GM23338 (cell line): Measurements from ENCODE around the gene JAKMIP3. TPM values are rescaled to one million over a fixed set of nuclear protein-coding genes. Genes with fewer than 3 reads are reported as not detected.

Experiments used
- ATAC-seq: fragments of 200-7000 bp; cut with Tn5 transposase; 3 replicates; pipeline ENCODE4 v1.9.1; 2020
- DNase-seq: peaks from one replicate; pipeline ENCODE4 v3.0.0-alpha.2; 2015; ENCODE audit warnings: low spot score
- H2AFZ ChIP-seq: fragments of 200-600 bp; sonication (generic); 2 replicates; pipeline ENCODE4 v1.8.0; 2016; ENCODE audit warnings: antibody characterized with exemption, mild to moderate bottlenecking, moderate library complexity
- H3F3A ChIP-seq: fragments of 200-600 bp; sonication (generic); replicated peaks from 2 replicates; pipeline ENCODE4 v1.8.0; 2017; ENCODE audit warnings: antibody characterized with exemption, mixed run types, low read depth
- H3K27ac ChIP-seq: fragments of 200-600 bp; sonication (generic); 2 replicates; pipeline ENCODE4 v1.6.1; 2016; ENCODE audit warnings: low read depth
- H3K27me3 ChIP-seq: fragments of 200-600 bp; sonication (generic); 2 replicates; pipeline ENCODE4 v1.8.0; 2016; ENCODE audit warnings: mild to moderate bottlenecking, mixed run types, moderate library complexity; ENCODE audit not compliant: insufficient read depth
- H3K36me3 ChIP-seq: fragments of 200-600 bp; sonication (generic); 2 replicates; pipeline ENCODE4 v1.8.0; 2016; ENCODE audit warnings: mild to moderate bottlenecking; ENCODE audit not compliant: insufficient read depth
- H3K4me1 ChIP-seq: fragments of 200-600 bp; sonication (generic); 2 replicates; pipeline ENCODE4 v1.8.0; 2016; ENCODE audit warnings: mild to moderate bottlenecking, moderate library complexity; ENCODE audit not compliant: insufficient read depth
- H3K4me2 ChIP-seq: fragments of 200-600 bp; sonication (generic); 2 replicates; pipeline ENCODE4 v1.7.1; 2017; ENCODE audit warnings: mixed run types
- H3K4me3 ChIP-seq: fragments of 200-600 bp; sonication (generic); 2 replicates; pipeline ENCODE4 v1.6.1; 2016; ENCODE audit warnings: mixed run types
- H3K79me2 ChIP-seq: fragments of 200-600 bp; sonication (generic); replicated peaks from 2 replicates; pipeline ENCODE4 v1.8.0; 2017; ENCODE audit warnings: mild to moderate bottlenecking; ENCODE audit not compliant: insufficient read depth
- H3K9me2 ChIP-seq: fragments of 200-600 bp; sonication (generic); 2 replicates; pipeline ENCODE4 v1.8.0; 2017; ENCODE audit not compliant: insufficient read depth
- H4K20me1 ChIP-seq: fragments of 200-600 bp; sonication (generic); replicated peaks from 2 replicates; pipeline ENCODE4 v1.8.0; 2017; ENCODE audit warnings: mild to moderate bottlenecking; ENCODE audit not compliant: insufficient read depth
- H3K27ac Mint-ChIP-seq: 2 replicates; pipeline ENCODE4 v1.8.0; 2020; ENCODE audit warnings: inconsistent platforms, mild to moderate bottlenecking, moderate library complexity, mixed read lengths
- H3K27me3 Mint-ChIP-seq: 3 replicates; pipeline ENCODE4 v1.8.0; 2022; ENCODE audit warnings: low read depth, mild to moderate bottlenecking, moderate library complexity, mixed read lengths, inconsistent platforms; ENCODE audit not compliant: insufficient read depth, poor library complexity
- H3K36me3 Mint-ChIP-seq: 3 replicates; pipeline ENCODE4 v1.8.0; 2021; ENCODE audit warnings: low read depth, mild to moderate bottlenecking, inconsistent platforms, moderate library complexity, mixed read lengths
- H3K4me1 Mint-ChIP-seq: 3 replicates; pipeline ENCODE4 v1.8.0; 2020; ENCODE audit warnings: mild to moderate bottlenecking, inconsistent platforms, mixed read lengths
- H3K4me3 Mint-ChIP-seq: 3 replicates; pipeline ENCODE4 v1.8.0; 2021; ENCODE audit warnings: moderate library complexity, mild to moderate bottlenecking, inconsistent platforms, mixed read lengths
- H3K9me3 Mint-ChIP-seq: 3 replicates; pipeline ENCODE4 v1.8.0; 2020; ENCODE audit warnings: moderate library complexity, mild to moderate bottlenecking, inconsistent platforms, mixed read lengths
- CREB1 ChIP-seq: fragments of 250-450 bp; sonication (Bioruptor Pico); IDR thresholded peaks from 2 replicates; pipeline ENCODE4 v1.5.0; 2020; ENCODE audit warnings: low read depth, mild to moderate bottlenecking, moderate library complexity
- ETS1 ChIP-seq: IDR thresholded peaks from 2 replicates; pipeline ENCODE4 v1.6.1; 2016; ENCODE audit warnings: antibody characterized with exemption
- EZH2 ChIP-seq: fragments of 200-600 bp; sonication (generic); IDR thresholded peaks from one replicate; pipeline ENCODE4 v1.8.0; 2017; ENCODE audit warnings: antibody characterized with exemption, mild to moderate bottlenecking, low read depth; ENCODE audit not compliant: unreplicated experiment
- JUNB ChIP-seq: IDR thresholded peaks from one replicate; pipeline ENCODE4 v1.6.1; 2016; ENCODE audit warnings: antibody characterized with exemption; ENCODE audit not compliant: unreplicated experiment
- NANOG ChIP-seq: IDR thresholded peaks from 2 replicates; pipeline ENCODE4 v1.6.1; 2016; ENCODE audit warnings: antibody characterized with exemption, borderline replicate concordance
- POLR2AphosphoS5 ChIP-seq: IDR thresholded peaks from 2 replicates; pipeline ENCODE4 v1.6.1; 2016; ENCODE audit warnings: antibody characterized with exemption, low read depth
- REST ChIP-seq: IDR thresholded peaks from one replicate; pipeline ENCODE4 v1.6.1; 2018; ENCODE audit warnings: antibody characterized with exemption; ENCODE audit not compliant: unreplicated experiment
- STAT1 ChIP-seq: IDR thresholded peaks from one replicate; pipeline ENCODE4 v1.6.1; 2016; ENCODE audit warnings: antibody characterized with exemption; ENCODE audit not compliant: unreplicated experiment
- ZNF114 ChIP-seq: fragments of 250-450 bp; sonication (Bioruptor Pico); IDR thresholded peaks from 2 replicates; pipeline ENCODE4 v1.5.0; 2020; ENCODE audit warnings: mild to moderate bottlenecking, moderate library complexity
- ZNF462 ChIP-seq: fragments of 250-450 bp; sonication (Bioruptor Pico); IDR thresholded peaks from 2 replicates; pipeline ENCODE4 v1.5.0; 2020; ENCODE audit warnings: mild to moderate bottlenecking, moderate library complexity
- polyA plus RNA-seq: library from polyadenylated mRNA; unstranded; fragments of >200 nt; fragmentation: Nextera tagmentation; extraction: Ambion mirVana; gene quantifications from 2 replicates; pipeline ENCODE4 v1.2.1, GENCODE V29; 2016
- total RNA-seq: library from RNA; depleted of rRNA; stranded (reverse); fragments of >200 nt; shearing (Covaris generic); gene quantifications from 2 replicates; pipeline ENCODE4 v1.2.3, GENCODE V29; 2014

JAKMIP3 gene
- total and polyA plus RNA-seq, 2 experiments from 2014 or later, result 0.87 to 1.2 TPM

- no peak for TF ChIP-seq ZNF462 (CRISPR knock-in tag)
- no peak for TF ChIP-seq JUNB
These were observed 2.3 kb upstream of the JAKMIP3 start (continued) for GRCh38 chr10:132063432-132063831.

- Histone ChIP-seq H3K4me2 (no peak overlapping the region), H3K4me3 (no peak overlapping the region), H3K36me3 (no peaks in the 10 kb centered on the region), H4K20me1 (no peaks in the 10 kb centered on the region), H3K79me2 (no peaks in the 10 kb centered on the region), H3K27me3 (no peaks in the 10 kb centered on the region), H2AFZ (no peak overlapping the region), H3F3A (peaks cover 4% of the 10 kb centered on the region; the same call in 1 of the 2 replicates), H3K9me2 (no peaks in the 10 kb centered on the region), H3K27ac (no peak overlapping the region), H3K4me1 (peaks cover 11% of the 10 kb centered on the region)
- TF ChIP-seq STAT1, result no peak
- no peak for TF ChIP-seq ETS1
- no peak for TF ChIP-seq REST
- TF ChIP-seq ZNF114, result no peak
- no peak for TF ChIP-seq POLR2AphosphoS5
- no peak for TF ChIP-seq EZH2
- no peak for TF ChIP-seq CREB1 (CRISPR knock-in tag)
- no peak for TF ChIP-seq JUNB
- TF ChIP-seq NANOG, result no peak
- peaks cover 9% of the 10 kb centered on the region for H3K27me3 Mint-ChIP-seq
- H3K36me3 Mint-ChIP-seq, result peaks cover 3% of the 10 kb centered on the region; the same call in 1 of the 3 replicates
- H3K27ac Mint-ChIP-seq, result no peak overlapping the region
- no peak for ATAC-seq
- peaks cover 33% of the 10 kb centered on the region for H3K4me1 Mint-ChIP-seq
- no peaks in the 10 kb centered on the region; the same call in 2 of the 3 replicates for H3K9me3 Mint-ChIP-seq
- DNase-seq, result no peak
- H3K4me3 Mint-ChIP-seq, result no peak overlapping the region
These were observed 1.5 kb upstream of the JAKMIP3 start for GRCh38 chr10:132064082-132064755.
